GM21619 (cell line): Measurements from ENCODE around the gene KCNF1.
"Not testable (repeated sequence)": the region's sequence is repeated elsewhere in the genome, so short reads cannot be mapped to it uniquely, and the experiment has no call there.

Experiments used
- ATAC-seq: cut with Tn5 transposase; IDR thresholded peaks from one replicate; pipeline ENCODE4 v1.9.1; 2021; ENCODE audit not compliant: unreplicated experiment

KCNF1 gene

DNA sequence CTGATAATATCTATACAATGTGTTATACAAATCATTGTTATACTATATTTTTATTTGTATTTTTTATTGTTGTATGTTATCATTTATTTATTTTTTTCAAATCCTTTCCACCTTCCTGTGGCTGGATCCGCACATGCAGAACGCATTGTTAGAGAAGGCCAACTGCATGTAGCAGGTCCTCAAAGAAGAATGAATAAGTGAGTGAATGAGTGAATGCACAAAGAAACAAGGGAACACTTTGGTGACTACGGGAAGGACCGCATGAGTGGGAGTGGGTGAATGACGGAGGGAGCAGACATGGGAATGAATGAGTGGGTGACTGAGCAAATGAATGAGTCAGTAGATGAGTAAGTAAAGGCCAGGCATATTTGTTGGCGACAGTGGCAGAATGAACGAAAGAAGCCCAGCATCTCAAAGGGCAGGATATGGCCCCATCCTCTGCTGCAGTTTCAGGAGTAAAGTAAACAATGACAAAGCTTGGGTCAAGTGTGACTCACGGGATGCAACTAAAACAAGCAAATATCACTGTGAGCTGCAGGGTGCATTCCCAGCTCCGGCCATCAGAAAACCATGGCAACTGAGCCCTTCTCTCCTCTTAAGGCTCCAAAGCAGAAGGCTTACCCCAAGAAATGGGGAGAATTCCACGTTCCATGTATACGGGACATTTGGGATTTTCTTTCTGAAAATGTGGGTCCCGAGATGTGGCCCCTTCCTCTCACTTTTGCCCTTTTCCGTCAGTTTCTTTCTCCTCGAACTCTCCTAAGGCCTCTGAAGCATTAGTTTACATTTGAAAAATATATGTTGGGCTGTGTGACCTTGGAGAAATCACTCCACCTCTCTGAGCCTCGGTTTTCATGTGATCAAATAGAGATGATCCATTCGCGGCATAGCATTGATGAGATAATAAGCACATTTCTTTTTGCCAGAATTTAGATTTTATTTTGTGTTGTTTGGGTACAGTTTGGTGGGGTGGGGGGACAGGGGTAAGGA is 24.5 kb downstream of the KCNF1 start:
- no peak for ATAC-seq

DNA sequence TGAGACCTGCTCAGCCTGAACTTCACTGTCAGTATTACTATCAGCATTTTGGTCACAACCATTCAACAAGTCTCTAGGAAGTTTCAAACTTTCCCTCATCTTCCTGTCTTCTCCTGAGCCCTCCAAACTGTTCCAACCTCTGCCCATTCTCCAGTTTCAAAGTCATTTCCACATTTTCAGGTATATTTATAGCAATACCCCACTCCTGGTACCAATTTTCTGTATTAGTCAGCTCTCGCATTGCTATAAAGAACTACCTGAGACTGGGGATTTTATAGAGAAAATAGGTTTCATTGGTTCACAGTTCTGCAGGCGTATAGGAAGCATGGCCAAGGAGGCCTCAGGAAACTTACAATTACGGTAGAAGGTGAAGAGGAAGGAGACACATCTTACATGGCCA is 27.3 kb downstream of the KCNF1 start:
- no peak for ATAC-seq

DNA sequence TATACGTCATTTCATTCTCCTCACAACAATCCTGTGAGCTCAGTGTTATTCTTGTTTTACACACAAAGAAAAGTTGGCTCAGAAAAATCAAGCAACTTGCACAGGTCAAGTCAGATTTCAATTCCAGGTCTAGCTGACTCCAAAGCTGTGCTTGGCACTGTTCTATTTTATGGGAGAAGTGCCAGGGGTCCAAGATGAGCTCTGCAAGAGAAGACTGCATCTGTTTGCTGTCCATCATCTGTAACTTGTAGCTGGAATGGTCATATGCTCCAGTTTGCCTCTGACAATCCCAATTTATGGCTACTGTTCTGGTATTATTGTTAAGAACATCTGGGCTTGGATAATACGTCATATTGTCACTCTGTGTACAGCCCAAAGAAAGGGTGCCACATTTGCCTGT is 28.9 kb downstream of the KCNF1 start:
- no peak for ATAC-seq

DNA sequence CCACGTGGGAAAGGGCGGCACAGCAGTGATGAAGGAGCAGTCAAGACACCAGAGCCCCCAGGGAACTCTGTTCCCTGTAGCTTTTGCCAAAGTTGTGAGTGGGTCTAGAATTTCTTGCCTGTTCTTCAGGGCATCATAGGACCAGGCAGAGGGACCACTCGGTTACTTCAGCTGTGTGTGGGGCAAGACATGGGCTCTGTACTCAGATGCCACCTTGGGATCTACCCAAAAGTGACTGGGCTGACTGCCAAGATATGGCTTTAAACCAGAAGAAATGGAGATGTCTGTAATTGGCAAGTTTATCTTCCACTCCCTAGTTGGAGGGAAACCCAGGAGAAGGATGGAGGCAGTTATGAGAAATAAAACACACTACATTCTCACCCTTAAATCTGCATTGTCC is 29.6 kb downstream of the KCNF1 start:
- no peak for ATAC-seq

DNA sequence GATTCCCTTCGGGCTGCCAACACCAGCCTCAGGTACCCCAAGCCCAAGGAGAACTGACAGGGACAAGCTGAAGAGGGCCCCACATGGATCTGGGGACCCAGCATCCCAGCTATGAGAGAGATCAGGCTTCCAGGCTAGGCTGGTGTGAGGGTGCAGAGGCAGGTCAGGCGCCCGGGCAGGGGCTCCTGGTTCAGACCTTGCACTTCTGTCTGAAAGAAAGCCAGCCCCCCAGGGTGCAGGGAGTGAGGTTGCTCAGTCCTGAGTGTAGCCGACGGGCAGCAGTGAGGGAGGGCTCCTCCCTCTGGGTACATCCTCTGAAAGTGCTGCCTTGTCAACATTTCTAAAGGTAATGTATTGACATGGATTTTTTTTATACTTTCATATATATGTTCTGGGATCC is 33.1 kb downstream of the KCNF1 start:
- ATAC-seq, result no peak

DNA sequence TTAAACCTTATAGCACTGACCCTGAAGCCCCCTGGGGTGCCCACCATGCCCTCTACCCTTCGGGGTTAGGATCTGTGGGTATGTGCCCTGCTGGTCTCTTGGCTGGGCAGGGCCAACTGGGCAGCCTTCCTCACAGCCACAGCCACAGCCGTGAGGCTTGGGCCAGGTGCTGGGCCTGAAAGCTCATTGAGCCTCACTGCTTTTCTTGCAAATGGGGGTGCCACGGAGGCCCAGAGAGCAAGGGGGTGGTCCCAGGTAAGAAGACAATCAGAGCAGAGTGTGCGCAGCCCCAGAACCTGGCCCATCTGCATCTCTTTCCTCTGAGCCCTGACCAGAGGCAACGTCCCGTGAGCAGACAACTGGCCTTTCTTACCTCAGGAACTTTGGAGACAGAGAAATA is 34.7 kb downstream of the KCNF1 start:
- ATAC-seq, result no peak

DNA sequence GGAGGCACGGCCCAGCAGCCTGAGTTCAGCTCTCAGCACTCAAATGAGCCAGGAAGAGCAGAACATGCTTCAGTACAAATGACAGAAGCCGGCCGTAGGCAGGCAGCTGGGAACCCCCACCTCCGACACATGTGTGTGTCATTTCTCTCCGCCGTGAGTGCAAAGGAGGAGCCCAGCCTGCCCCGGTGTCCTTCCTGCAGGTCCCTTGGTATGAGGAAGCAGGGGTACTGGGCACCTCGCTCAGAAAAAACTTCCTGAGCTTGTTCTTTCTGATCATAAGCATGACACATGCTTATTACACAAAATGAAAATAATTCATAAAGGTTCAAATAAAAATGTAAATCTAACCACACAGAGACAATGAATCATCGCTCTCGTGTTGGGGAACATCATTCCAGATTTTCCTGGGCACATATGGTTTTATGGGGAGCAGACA is 35.3 kb downstream of the KCNF1 start:
- ATAC-seq, result no peak

DNA sequence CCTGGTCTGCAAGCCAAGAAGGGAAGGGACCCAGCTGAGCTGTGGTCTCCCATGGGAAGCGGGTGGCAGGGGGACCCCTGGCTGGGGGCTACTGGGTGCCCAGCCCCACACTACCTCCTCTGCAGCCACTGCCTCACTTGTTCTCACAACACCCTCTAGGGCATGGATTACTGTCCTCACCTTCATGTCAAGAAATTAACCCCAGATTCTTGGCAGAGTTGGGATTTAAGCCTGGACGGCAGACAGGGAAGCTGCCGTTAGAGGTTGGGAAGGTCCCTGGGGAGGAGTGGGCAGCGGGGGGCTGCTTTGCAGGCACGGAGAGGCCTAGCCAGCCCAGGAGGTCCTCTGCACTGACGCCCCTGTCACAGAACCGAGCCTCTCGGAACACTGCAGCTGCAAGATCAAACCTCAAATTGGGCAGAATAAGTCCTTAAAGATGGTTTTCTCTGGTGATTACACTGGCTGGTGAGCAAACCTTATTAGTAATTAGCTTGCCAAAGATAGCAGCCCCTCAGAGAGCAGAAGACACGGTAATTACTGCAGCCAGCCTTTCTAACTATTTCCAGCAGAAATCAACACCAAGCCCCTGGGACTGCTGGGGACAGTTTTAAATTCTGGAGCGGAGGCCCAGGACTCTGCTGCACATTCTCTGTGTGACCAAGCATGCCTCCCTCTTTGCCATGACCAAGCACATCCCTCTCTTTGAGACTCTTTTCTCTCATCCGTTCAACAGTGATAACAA is 35.9 kb downstream of the KCNF1 start:
- no peak for ATAC-seq

DNA sequence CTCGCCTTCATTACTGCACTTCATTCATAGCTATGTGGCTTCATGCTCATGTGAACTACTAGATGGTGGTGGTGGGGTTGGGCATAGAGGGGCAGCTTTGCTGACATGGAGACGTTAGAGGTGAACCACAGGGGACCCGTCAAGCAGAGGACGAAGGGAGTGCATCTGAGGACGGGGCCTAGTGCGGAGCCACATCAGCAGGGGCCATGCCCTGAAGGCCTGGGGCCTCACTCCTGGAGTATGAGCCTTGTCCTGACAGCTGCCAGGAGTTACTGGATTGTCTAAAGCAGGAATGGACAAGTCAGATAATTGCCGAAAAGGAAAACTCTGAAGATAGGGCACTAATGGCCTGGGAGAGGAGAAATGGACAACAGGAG is 36.4 kb downstream of the KCNF1 start:
- ATAC-seq, result no peak

DNA sequence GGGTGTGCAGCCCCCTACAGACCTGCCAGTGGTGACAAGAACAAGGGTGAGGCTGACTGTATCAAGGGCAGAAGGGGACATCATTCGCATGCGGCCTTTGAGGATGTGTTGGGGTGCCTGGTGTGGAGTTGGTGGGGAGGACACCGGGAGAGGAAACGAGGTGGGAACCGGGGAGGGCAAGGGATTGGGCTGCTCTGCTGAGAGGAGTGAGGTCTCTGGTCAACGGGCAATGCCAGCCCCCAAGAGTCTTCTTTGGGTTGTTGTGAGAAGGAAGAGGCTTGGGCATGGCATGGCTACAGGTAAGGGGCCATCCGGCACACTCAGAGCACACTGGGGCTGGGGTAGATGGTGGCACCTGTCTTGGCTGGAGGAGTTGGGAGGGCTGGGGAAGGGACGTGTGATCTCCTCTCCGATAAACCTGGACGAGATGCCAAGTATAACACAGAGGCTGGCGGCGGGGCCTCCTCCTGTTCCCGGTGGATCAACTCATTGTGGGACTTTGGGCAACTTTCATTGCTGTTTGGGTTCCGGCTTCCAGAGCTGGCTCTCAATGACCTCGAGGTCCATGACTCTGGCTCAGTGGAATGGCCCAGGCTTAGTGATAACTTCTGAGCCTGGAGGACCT is 37.0 kb downstream of the KCNF1 start:
- ATAC-seq, result no peak

DNA sequence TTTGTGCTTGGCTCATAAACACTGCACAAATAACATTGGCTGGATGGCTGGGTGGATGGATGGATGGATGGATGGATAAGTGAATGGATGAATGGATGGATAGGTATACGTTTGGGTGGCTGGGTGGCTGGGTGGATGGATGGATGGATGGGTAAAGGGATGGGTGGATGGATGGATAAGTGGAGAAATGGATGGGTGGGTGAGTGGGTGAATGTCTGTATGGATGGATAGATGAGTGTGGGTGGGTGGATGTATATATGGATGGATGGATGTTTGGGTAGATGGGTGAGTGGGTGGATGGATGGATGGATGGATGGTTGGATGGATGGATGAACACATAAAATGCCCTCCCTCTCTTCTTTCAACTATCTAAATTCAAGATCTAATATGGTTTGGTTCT is 38.1 kb downstream of the KCNF1 start:
- no peak for ATAC-seq

DNA sequence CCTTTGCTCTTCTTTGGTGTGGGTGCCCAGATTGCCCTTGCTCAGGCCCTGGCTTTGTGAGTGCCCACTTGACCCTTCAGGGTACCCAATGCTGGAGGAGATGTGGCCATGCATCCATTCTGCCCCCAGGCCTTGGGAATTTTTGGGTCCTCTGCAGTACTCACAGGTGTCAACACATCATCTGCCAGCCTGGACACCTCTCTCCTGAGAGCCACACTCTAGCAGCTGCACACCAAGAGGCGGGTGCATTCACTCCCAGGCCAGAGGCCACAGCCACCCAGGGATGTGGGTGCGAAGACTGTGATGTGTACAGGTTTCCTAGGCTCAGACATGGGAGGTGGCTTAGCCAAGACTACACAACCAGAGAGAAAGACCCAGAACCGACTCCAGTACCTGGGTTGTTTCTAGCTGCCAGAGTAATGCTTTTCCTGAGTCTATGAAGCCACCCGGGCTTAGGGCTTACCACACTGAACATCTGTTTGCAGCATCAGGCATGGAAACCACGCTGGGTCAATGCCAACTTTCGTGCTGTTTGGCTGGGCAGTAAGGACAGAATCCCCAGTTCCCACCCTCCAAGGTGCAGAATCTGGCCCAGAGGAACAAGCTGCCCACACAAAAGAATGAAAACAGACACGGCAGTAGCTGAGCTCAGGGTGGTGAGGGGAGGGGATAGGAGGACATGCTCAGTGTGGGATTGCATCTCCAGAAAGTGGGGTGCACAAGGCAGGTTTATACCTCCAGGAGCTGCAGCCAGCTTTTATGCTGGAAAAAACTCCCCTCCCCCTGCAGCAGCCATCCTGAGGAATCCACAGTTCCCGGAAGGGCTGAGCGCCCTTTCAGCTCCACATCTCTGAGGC is 40.1 kb downstream of the KCNF1 start:
- no peak for ATAC-seq

DNA sequence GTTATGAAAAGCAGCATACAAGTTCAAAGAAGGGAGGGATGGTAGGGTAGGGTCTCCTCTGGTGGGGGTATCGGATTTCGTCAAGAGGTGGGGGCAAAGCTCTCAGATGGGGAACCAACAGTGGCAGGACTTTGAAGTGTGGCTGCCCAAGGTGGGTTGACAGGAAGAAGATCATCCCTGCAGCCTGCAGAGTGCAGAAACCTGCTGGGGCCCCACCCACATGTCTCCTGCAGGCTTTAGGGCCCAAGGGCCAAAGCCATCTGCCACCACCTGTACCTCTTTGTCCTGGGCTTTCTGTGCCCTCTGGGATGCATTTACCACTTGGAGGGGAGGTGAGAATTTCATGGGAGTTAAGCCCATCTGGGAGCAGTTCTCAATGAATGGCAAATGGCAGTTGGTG is 42.7 kb downstream of the KCNF1 start:
- ATAC-seq, result no peak

DNA sequence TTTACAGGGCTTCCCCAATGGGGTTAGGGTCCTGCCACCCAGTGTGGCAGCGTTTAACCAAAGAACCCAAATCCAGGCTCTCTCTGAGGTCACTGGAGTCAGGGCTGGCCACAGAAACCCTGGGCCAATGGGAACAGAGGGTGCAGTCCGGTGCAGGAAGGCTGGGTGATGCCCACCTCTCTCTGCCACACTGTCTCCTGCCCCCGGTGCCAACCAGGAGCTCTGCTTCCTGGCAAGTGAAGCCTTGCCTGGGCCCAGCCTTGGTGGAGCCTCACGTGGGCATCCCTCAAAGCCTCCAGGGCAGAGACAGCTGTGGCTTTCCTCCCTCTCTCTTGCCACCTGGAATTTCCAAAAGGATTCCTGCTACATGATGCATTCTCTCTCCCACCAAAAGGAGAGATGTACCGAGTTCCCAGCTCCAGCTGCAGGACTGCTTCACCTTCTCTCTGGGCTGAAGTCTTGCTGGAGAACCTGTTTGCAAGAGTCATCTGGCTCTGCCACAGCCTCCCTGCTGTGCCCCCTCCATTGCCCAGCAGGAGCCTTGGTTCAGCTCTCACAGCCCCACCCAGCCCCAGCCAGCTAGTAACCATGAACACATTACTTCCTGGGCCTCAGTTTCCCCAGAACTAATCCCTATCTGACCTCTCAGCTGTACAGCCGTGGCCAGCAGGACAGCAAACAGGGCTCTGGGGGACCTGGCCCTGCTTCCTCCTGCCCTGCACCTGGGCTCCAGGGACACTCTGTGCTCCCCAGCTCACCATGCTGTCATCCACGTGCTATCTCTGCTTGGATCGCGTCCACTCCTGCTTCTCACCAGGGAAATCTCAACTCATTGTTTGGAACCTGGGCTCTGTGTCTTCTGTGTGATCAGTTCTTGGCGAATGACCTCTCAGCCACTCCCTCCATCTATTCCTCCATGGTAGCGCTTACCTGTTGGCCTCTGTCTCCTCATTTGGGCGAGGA is 43.4 kb downstream of the KCNF1 start:
- ATAC-seq, result no peak

DNA sequence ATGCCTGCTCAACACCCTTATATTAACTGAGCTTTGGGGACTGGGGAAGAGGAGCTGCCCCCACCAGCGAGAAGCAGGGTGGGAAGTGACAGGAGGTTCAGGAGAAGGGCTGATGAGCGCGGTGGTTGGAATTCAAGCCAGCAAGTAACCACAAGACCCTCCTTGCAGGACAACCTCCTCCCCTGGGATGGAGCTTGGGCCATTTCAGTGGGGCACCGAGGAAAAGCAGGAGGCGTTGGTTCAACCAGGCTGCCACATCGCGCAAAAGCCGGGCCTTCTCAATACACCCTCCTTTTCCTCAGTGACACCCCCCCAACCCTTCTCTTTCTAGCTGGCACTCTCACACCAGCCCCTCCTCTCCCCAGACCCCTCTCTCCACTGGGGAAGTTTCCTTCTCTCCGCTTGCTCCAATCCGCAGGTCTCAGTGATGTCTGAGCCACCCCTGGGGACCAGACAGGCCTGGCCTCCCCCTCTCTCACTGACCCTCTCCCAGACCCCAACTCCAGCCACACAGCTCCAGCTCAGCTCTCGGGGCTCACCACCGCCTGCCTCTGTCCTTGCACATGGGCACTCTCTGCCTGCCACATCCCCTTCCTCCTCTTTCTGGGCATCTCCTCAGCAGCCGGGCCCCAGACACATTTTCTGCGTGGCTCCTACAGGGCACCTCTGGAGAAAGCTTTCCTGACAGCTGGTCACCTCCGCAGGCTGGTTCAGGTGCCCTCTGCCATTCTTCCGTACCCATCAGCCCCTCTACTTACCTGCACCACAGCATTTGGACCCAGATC is 44.5 kb downstream of the KCNF1 start:
- no peak for ATAC-seq

DNA sequence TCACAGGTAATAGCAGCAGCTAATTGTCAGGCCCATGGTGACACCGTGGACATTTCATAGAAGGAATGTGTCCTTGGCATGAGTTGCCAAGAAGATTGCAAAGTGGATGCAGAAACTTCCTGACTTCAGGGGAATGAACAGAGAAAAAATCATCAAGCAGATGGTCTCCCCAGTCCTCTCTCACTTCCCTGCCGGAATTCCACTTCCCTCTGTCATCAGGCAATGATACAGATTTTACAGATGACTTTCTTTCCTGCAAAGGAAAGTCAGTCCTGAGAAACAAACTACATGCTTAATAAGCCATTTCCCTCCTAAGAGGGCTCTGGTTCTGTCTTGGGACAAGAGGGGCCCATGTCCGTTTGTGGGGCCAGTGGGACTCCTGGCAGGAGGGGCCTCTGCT is 45.7 kb downstream of the KCNF1 start:
- no peak for ATAC-seq

DNA sequence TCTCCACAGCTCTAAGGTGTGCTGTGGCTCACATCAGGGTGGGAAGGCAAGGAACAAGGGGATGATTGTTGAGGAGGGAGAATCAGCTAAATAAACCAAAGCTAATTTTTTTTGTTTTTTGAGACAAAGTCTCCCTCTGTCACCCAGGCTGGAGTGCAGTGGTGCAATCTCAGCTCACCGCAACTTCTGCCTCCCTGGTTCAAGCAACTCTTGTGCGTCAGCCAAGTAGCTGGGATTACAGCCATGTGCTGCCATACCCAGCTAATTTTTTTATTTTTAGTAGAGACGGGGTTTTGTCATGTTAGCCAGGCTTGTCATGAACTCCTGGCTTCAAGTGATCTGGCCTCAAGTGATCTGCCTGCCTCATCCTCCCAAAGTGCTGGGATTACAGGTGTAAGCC is 46.7 kb downstream of the KCNF1 start:
- ATAC-seq, result not testable (repeated sequence)

DNA sequence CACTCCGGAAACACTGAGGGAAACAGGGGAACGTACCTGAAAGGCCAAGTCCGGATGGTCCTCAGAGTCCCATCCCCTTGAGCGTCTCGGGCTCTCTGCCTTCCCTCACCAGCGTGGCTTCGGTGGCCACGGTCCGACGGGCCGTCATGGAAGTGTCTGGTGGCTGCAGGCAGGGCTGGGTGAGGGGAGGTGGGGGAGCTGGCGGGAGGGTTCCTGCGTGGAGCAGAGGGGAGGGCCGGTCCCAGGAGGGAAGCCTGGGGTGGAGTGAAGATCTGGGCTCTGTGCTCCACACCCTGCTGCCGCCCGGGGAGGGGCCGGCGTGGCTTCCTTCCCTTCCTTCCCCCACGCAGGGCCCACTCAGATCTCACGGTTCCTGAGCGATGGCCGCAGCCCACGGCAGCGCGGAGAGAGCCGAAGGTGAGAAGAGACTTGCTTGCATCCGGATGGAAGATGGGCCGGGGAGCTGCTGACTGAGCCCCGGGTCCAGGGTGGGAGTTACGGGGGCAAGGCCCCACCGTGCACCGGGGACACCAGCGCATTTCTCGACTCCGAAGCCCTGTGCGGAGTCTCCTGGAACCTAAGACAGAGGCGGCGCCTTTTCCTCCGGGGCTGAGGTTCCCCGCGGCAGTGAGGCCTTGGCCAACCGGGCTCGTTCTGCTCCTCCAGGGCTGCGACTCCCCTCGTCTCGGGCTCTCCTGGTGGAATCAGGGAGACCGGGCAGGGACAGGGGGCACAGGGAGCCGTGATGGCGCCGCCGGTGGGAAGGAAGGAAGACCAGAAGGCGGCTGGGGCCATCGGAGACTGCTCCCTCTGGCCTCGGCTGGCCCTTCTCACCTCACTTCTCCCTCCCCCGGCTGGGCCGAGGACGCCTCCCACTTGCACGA is 49.1 kb downstream of the KCNF1 start:
- ATAC-seq, result no peak
